ENCODE results near the gene DYNC1H1. TPM values are rescaled to one million over a fixed set of nuclear protein-coding genes. Genes with fewer than 3 reads are reported as not detected.

Gene DYNC1H1
- total and polyA plus RNA-seq, 2 donors (not counting 1 experiment from before 2014, with no cell fraction given) = 73.2 to 257 TPM

GRCh38 chr14:101950516-101951215 lies 13.7 kb upstream of the DYNC1H1 start:
- Histone ChIP-seq H2AFZ (ENCODE audit: insufficient read depth, low read depth, low read length, poor library complexity, severe bottlenecking) (no peak overlapping the region), H3K4me3 (ENCODE audit: control extremely low read depth in 1 of 5, extremely low read depth in 1 of 5, insufficient read depth in 1 of 5, low read depth in 2 of 5, low read length in 4 of 5) (no peak overlapping the region), H3K79me2 (ENCODE audit: control insufficient read depth, insufficient read depth, low read length) (peaks cover 13% of the 10 kb centered on the region), H3K27ac (ENCODE audit: low read length in 2 of 2) (no peak overlapping the region), H3K9me3 (ENCODE audit: control extremely low read depth in 1 of 3, control insufficient read depth in 2 of 3, insufficient read depth in 1 of 3, low read length in 2 of 3) (no peaks in the 10 kb centered on the region), H3K4me1 (ENCODE audit: control insufficient read depth in 2 of 2, insufficient read depth in 2 of 2, low read length in 2 of 2) (peaks cover 10 to 18% of the 10 kb centered on the region in 2 donors), H3K27me3 (replicated peaks in 1 of 4; ENCODE audit: control extremely low read depth in 1 of 4, control insufficient read depth in 3 of 4, insufficient read depth in 4 of 4, low read length in 3 of 4) (peaks cover 0 to 7% (median 0%) of the 10 kb centered on the region in 4 experiments), H4K20me1 (ENCODE audit: control insufficient read depth, insufficient read depth, low read length, poor library complexity, severe bottlenecking) (no peaks in the 10 kb centered on the region), H3K4me2 (replicated peaks; ENCODE audit: low read depth, low read length, poor library complexity, severe bottlenecking) (no peak overlapping the region), H3K9ac (ENCODE audit: low read length) (no peak overlapping the region), H3K36me3 (replicated peaks in 1 of 2; ENCODE audit: control extremely low read depth in 1 of 2, control insufficient read depth in 1 of 2, extremely low read depth in 1 of 2, insufficient read depth in 2 of 2, low read length in 1 of 2) (no peaks in the 10 kb centered on the region)
- intact Hi-C loops (cut with micrococcal nuclease) = no loop called here
- CTCF ChIA-PET = interaction anchor here (1.3 to 2.1 kb wide), 2 partner anchors 180 to 363 kb away, joined by 3 to 6 read pairs; no protein-coding TSS in a partner anchor
- POLR2A ChIA-PET = no interaction called here
- peaks cover 23% of the 10 kb centered on the region for H3K4me1 Mint-ChIP-seq
- peak overlapping the region; percentile 29 for H3K4me3 Mint-ChIP-seq
- 100% methylated on average over 2 of the region's 4 CpGs for WGBS (ENCODE audit: insufficient coverage)
- ATAC-seq (ENCODE audit: low read depth) (no peak), DNase-seq (no peak)
- TF ChIP-seq EZH2 (IDR thresholded peaks at IDR 0.05; ENCODE audit: borderline replicate concordance, insufficient read depth, low read depth, low read length, poor library complexity, severe bottlenecking) = no peak
- no peak for TF ChIP-seq CTCF (IDR thresholded peaks at IDR 0.05)
- H3K27ac Mint-ChIP-seq = peak overlapping the region; percentile 37
- peaks cover 7% of the 10 kb centered on the region for H3K27me3 Mint-ChIP-seq
- no peaks in the 10 kb centered on the region for H3K9me3 Mint-ChIP-seq (ENCODE audit: insufficient read depth)

- DNase-seq (no peak), ATAC-seq (ENCODE audit: low read depth) (no peak)
- Histone ChIP-seq H3K9me3 (ENCODE audit: control extremely low read depth in 1 of 3, control insufficient read depth in 2 of 3, insufficient read depth in 1 of 3, low read length in 2 of 3) (no peaks in the 10 kb centered on the region), H3K4me1 (ENCODE audit: control insufficient read depth in 2 of 2, insufficient read depth in 2 of 2, low read length in 2 of 2) (peaks cover 10 to 12% of the 10 kb centered on the region in 2 donors), H3K36me3 (replicated peaks in 1 of 2; ENCODE audit: control extremely low read depth in 1 of 2, control insufficient read depth in 1 of 2, extremely low read depth in 1 of 2, insufficient read depth in 2 of 2, low read length in 1 of 2) (no peaks in the 10 kb centered on the region), H3K4me3 (ENCODE audit: control extremely low read depth in 1 of 5, extremely low read depth in 1 of 5, insufficient read depth in 1 of 5, low read depth in 2 of 5, low read length in 4 of 5) (no peak overlapping the region), H2AFZ (ENCODE audit: insufficient read depth, low read depth, low read length, poor library complexity, severe bottlenecking) (no peak overlapping the region), H4K20me1 (ENCODE audit: control insufficient read depth, insufficient read depth, low read length, poor library complexity, severe bottlenecking) (no peaks in the 10 kb centered on the region), H3K27me3 (replicated peaks in 1 of 4; ENCODE audit: control extremely low read depth in 1 of 4, control insufficient read depth in 3 of 4, insufficient read depth in 4 of 4, low read length in 3 of 4) (no peaks in the 10 kb centered on the region), H3K4me2 (replicated peaks; ENCODE audit: low read depth, low read length, poor library complexity, severe bottlenecking) (no peak overlapping the region), H3K79me2 (ENCODE audit: control insufficient read depth, insufficient read depth, low read length) (peaks cover 19% of the 10 kb centered on the region), H3K27ac (ENCODE audit: low read length in 2 of 2) (no peak overlapping the region), H3K9ac (ENCODE audit: low read length) (no peak overlapping the region)
- no peak for TF ChIP-seq CTCF (IDR thresholded peaks at IDR 0.05)
- TF ChIP-seq EZH2 (IDR thresholded peaks at IDR 0.05; ENCODE audit: borderline replicate concordance, insufficient read depth, low read depth, low read length, poor library complexity, severe bottlenecking) = no peak
- Mint-ChIP-seq H3K27ac (no peak overlapping the region), H3K4me1 (peaks cover 11% of the 10 kb centered on the region), H3K4me3 (no peak overlapping the region), H3K9me3 (ENCODE audit: insufficient read depth) (no peaks in the 10 kb centered on the region), H3K27me3 (no peaks in the 10 kb centered on the region)
- ChIA-PET POLR2A (no interaction called here), CTCF (interaction anchor here (1.4 kb wide), 1 partner anchor 246 kb away, joined by 4 read pairs; no protein-coding TSS in a partner anchor)
- intact Hi-C loops (cut with micrococcal nuclease) = no loop called here
- WGBS (ENCODE audit: insufficient coverage) = 91% methylated on average over 8 of the region's 8 CpGs
Observed at GRCh38 chr14:101953151-101953550, 11.2 kb upstream of the DYNC1H1 start.
